GM18507 (cell line): ENCODE data around the gene COPRS.

ENCODE experiments used
- DNase-seq: peaks from one replicate; pipeline ENCODE4 v3.0.0; 2011; ENCODE audit warnings: low read depth; ENCODE audit not compliant: insufficient read length; ENCODE audit errors: extremely low spot score
- FAIRE-seq: peaks from 2 replicates; lab custom pipeline; 2011; peaks lifted over from hg19 to GRCh38; lab: Jason Lieb, UNC

The COPRS gene, protein sequence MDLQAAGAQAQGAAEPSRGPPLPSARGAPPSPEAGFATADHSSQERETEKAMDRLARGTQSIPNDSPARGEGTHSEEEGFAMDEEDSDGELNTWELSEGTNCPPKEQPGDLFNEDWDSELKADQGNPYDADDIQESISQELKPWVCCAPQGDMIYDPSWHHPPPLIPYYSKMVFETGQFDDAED

DNA sequence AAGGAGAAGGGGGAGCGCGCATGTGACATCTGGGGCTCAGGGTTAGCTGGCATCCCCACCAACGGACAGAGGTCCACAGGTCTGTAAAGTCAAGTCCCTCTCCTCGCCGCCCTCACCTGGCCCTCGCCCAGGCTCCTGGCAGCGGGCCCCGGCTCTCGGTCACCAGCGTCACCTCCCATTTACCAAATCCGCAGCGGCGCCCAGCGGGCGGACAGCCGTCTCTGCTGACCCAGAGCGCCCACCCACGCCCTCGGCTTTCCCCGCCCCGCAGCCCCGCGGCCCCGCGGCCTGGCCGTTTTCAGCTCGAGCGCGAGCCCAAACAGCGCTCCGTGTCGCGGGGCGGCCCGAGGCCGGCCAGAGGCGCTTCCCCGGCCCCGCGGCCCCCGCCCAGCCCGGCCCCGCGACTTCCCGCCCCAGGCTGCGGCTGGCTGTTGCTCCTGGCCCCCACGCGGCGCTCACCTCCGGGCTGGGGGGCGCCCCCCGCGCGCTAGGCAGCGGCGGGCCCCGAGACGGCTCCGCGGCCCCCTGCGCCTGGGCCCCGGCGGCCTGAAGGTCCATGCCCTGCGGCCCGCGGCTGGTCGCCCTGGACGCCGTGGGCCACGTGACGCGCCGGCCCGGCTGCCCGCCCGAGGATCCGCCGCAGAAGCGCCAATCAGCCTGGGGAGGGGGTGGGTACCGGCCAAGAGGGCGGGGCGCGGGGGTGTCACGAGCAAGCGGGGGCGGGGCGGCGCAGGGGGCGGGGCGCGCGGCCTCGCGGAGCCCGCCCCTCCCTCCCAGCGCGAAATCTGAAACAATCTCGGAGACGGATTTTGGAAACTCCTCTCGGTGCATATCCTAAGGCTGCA lies at the start of gene COPRS:
TSS of gene COPRS (minus strand) at position 603 of the 845 bp plus-strand sequence. CDS start at position 558, 45 bp downstream.
- DNase-seq (peak; percentile 91), FAIRE-seq (peak; percentile 77)

DNA sequence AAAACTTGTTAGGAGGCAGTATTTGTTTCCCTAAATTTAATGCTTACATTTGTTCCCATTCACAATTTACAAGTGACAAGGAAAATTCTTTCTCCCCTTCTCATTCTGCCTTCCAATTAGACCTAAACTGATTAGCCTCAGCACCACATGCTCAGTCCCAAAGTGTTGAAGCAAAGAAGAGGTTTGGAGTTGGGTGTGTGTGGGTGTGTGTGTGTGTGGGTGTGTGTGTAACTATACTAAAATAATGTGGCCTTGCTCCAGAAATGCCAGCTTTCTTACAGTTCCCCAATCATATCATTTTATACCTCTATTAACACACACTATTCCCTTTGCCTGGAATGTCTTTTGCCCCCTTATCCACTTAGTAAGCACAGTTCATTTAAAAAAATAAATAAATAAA lies 49.3 kb upstream of the COPRS start:
- no peak for DNase-seq
- no peak for FAIRE-seq

DNA sequence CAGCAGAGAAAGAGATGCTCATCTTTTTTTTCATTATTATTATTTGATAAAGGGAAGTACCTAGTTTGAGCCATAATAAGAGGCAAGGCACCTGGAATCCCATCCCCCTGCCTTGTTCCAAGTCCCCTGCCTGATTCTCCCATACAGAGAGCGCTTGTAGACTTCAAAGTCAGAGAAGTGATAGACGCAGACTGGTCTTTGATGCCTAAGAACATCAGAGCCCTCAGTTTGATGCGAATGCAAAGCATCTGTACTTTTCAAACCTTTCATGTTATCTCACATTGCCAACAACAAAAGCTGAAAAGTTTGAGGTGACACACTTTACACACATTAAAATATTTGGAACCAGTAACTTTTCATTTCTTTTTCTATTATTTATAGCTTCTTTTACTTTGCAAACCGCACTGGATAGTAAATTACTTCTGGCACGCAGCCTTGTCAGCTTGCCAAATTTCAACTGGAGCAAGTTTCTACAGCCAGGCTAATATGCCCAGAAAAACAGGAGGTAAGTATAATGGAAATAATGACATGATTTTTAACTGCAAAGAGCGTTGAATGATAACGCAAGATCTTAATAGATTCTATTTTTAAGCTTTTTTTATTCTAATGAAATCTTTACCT lies 48.4 kb upstream of the COPRS start:
- DNase-seq: no peak
- FAIRE-seq: no peak

DNA sequence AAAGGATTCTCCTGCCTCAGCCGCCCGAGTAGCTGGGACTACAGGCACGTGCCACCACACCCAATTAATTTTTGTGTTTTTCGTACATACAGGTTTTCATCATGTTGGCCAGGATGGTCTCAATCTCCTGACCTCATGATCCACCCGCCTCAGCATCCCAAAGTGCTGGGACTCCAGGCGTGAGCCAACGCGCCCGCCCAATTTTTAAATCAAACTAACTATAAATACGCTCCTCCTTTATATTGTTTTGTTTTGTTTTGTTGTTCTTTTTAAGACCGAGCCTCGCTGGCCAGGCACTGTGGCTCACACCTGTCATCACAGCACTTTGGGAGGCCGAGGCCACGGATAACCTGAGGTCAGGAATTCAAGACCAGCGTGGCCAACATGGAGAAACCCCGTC lies 44.4 kb upstream of the COPRS start:
- FAIRE-seq (no peak), DNase-seq (no peak)

DNA sequence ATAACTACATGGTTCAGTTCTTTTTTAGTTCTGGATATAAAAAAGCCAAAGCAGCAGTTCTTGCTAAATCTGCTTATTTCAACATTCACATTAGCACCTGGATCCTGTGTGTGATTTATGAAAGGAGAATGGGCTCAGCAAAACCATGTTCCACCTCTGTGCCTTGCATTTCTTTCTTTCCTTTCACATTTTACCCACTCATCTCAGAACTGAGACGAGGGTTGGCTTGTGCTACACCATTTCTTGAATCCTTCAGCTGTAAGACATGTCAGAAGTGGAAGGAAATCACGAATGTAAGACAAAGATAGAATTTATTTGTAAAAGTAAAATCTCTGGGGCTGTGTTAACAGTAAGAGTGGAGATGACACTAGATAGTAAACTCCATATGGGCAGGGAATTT lies 43.6 kb upstream of the COPRS start:
- FAIRE-seq (peak; percentile 39), DNase-seq (no peak)

DNA sequence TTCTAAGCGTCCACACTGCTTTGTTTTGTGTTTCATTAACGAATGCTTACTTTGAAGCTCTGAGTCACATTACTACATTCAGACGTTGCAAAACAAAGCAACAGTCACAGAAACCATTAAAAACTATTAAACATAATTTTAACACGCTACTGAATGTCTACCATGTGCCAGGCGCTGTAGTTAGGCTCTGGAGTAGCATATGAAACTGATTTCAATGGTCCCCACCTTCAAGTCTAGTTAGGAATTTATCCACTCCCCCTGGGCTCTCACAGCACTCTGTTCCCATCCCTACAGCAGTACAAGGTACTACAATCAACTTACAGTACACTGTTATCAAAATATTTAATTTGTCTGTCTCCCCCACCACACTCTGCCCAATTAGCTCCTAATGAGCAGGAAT lies 41.8 kb upstream of the COPRS start:
- FAIRE-seq: peak; percentile 21
- no peak for DNase-seq

DNA sequence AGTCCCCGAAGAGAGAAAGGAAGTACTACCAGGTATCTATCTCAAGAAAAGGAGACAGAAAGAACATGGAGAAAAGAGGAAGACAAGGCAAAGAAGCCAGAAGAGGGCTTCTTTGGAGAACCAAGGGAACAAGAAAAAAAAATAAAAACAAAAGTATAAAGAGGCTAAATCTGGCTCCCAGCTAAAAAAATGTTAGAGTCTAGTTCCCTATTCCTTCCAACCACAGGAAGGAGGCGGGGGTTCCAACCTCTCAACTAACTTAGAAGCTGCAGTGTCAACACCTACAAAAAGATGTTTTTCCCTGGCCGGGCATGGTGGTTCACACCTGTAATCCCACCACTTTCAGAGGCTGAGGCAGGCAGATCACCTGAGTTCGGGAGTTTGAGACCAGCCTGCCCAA lies 29.1 kb upstream of the COPRS start:
- no peak for DNase-seq
- no peak for FAIRE-seq

DNA sequence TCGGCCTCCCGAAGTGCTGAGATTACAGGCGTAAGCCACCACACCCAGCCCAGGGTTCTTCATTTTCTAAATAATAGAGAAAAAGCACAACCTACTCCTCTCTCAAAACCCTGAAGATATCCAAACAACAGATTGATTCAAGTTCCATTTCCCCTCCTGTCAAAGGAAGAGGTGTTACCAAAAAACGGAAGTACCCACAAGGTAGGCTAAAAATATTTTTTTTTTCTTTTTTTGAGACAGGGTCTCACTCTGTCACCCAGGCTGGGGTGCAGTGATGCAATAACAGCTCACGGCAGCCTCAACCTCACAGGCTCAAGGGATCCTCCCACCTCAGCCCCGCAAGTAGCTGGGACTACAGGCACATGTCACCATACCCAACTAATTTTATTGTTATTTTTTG lies 23.5 kb upstream of the COPRS start:
- FAIRE-seq: no peak
- DNase-seq: no peak

DNA sequence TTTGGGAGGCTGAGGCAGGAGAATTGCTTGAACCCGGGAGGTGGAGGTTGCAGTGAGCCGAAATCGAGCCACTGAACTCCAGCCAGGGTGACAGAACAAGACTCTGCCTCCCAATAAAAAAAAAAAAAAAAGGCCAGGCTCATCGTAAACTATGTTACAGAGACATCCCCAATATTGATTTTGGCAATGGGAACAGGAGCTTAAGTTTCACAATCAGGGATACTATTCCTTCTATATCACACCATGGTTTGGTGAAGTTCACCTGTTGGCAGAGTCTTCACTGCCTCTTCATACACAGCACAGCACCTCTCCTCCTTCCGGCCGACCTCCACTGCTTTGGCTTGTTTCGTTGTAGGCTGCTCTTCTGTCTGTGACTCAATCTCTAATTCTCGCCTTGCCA lies 21.3 kb upstream of the COPRS start:
- DNase-seq: no peak
- FAIRE-seq: no peak

DNA sequence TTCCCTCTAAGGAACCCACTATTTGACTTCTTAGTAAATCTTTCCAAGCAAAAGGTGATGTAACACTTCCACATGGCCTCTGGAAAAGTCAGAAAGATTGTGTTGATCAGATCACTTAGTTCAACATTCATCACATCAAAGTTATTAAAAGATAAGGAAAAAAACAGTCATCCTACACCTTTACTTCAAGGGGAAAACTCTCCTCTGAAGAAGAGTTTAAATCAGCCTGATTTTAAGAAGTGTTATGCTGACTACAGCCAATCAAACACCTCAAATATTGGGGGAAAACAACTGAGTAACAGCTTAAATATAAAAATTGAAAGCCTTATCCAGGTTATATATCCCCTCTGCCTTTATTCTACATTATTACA lies 19.6 kb upstream of the COPRS start:
- FAIRE-seq (no peak), DNase-seq (no peak)

DNA sequence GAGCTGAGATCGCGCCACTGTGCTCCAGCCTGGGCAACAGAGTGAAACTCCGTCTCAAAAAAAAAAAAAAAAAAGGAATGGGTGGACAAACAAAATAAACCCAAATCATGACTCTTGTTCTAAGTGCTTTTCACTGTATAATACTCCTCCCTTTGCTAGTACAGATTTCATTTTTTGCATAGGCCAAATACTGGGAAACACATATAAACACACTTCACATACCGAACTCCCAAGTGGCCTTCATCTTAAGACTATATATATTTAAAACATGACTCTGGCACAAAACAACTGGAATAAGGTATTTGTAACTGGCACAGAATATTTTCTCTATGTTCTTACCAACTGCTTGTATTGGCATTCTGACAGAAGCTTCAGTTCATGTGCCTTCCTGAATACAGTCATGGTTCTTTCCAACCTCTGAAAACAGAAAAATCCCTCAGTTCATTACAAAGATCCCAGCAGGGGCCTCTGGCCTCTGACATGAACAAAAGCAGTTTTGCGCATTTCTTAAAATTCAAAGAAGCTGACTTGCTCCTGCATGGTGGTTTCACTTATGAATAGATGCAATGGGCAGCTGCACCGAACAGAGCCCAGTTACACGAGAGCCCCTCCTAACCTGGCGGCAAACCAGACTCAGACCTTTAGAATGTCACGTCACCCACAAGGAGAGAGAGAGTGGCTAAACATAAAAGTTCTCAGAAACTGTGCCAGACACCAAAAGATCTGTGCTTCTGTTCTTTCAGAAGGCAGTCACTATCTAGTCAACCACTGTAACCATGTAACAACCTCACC lies 19.1 kb upstream of the COPRS start:
- FAIRE-seq: no peak

DNA sequence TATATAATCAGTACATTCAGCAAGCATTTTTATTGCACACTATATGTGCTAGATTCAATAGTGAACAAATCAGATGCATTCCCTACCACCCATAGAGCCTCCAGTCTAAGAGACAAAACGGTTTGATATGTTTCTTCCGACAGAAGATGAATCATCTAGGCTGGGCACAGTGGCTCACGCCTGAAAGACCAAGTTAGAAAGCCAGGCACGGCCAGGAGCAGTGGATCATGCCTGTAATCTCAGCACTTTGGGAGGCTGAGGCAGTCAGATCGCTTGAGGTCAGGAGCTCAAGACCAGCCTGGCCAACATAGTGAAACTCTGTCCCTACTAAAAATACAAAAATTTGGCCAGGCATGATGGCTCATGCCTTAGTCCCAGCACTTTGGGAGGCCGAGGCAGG lies 18.3 kb upstream of the COPRS start:
- no peak for DNase-seq
- no peak for FAIRE-seq

More for the DNA sequence above, 19.1 kb upstream of the COPRS start:
- no peak for DNase-seq

DNA sequence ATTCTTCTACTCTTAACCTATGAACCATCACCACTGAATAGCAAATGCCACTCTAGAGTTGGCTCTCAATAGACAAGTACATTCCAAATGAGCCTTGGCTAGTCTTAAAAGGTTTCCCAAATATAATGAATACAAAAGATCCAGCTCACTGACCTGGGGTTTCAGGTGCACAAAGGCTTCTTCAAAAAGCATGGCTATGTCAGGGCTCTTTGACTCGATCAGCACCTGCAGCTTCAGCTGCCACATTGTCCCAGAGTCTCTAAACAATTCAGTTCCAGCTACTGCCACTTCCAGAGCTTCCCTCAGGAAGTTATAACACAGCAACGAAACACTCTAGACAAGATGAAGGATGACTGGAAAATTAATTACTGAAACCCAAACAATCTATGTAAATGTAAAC lies 16.0 kb upstream of the COPRS start:
- no peak for FAIRE-seq
- no peak for DNase-seq

DNA sequence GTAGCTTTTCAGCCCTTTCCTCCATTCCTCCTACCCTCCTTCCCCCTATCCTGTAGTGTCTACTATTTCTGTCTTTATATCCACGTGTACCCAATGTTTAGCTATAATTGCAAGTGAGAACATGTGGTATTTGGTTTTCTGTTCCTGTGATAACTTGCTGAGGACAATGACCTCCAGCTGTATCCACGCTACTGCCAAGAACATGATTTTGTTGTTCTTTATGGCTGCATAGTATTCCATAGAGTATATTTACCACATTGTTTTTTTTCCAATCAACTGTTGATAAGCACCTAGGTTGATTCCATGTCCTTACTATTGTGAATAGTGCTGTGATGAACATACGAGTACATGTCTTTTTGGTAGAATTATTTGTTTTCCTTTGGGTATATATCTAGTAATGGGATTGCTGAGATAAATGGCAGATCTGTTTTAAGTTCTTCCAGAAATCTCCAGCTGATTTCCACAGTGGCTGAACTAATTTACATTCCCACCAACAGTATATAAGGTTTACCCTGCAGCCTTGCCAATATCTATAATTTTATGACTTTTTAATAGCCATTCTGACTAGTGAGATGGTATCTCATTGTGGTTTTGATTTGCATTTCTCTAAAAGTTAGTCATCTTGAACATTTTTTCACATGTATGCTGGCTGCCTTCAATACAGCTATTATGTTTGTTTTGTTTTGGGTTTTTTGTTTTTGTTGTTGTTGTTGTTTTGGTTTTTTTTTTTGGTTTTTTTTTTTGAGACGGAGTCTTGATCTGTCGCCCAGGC lies 10.9 kb upstream of the COPRS start:
- DNase-seq: no peak
- no peak for FAIRE-seq

DNA sequence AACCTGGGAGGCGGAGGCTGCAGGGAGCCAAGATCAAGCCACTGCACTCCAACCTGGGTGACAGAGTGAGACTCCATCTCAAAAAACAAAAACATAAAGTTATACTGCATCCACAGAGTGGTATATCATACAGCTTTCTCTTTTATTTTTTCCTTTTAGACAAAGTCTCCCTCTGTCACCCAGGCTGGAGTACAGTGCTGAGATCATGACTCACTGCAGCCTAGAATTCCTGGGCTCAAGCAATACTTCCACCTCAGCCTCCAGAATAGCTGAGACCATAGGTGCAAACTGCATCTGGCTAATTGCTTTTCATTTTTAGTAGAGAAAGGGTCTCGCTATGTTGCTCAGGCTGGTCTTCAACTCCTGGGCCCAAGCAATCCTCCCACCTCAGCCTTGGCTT lies 10.0 kb upstream of the COPRS start:
- no peak for DNase-seq
- no peak for FAIRE-seq

DNA sequence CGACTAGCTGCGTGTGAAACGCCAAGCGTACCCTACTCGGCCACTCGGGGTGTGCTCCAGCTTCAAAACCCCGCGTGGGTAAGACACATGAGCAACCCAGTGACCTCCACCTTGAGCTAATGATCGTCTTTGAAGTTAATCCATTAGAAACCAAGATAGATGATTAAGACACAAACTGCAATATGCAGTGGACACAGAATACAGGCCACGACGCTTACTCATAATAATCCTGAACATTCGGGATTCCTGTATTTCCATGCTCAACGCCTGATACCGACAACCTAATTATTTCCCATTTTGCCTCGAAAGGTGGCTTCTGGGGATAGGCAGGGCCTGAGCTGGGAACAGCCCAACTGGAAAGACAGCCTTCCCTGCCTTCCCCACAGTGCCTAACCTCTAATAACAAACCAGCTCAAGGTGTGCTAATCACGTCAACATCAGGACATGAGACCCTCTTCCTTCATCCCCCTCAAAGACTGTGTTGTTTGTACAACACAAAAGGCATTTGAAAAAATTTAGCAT lies 504 bp upstream of the COPRS start:
- DNase-seq (no peak), FAIRE-seq (no peak)

DNA sequence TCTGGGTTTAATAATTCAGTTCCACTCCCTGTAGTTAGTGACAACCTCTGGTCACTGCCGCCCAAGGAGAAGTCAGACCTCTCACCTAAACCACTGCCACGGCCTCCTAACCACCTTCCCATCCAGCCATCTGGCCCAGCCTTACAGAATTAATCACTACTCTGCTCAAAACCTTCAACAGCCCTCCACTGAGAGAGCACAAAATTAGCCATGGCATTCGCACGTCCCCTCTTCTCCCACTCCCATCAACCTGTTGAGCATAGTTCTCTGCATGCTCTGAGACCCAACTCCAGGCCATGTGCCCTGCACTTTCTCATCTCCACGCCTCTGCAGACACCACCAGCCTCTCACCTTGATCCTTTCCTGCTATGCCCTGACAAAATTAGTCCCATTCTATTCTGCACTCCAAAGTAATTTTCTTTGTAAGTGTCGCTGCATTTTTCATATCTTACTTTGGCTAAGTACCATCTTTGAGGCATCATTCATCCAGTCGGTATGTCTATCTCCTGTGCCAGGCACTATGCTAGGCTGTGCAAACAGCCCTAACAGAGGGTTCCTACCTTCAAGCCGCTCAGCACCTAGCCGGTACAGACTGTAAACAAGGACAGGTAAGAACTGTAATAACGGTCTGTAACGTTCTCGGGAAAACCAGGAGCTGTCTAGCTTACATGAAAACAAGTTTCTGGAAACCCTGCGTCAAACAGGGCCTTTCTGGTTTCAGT lies 963 bp downstream of the COPRS start:
- DNase-seq (no peak), FAIRE-seq (no peak)

DNA sequence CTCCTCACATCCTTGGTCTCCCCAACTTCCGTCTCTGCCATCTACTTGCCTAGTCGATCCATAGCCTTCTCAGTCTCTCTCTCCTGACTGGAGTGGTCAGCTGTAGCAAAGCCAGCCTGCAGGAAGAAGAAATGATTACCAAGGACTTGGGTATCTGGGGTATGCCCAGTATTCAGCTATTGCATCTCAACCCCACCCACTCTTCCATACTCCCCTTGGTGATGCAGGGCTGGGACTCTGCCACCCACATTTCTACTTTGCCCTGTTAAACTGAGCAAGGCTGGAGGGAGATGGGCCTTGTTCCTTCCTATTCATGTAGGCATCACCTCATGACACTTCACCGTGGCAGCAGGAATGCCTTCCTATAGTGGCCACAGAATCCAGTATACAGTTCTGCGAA lies 2.3 kb downstream of the COPRS start:
- DNase-seq (no peak), FAIRE-seq (no peak)

DNA sequence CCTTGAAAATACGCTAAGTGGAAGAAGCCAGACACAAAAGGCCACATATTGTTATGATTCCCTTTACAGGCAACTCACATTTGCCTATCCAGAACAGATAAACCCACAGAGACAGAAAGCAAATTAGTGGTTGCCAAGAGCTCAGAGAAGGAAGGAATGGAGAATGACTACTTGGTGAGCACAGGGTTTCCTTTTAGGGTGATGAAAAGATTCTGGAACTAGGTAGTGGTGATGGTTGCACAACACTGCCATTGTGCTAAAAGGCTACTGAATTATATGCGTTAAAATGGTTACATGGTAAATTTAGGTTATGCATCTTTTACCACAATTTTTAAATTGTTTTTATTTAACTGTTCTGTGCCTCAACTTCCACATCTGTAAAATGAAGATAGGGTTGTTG lies 4.4 kb downstream of the COPRS start:
- DNase-seq (no peak), FAIRE-seq (no peak)
